C4-2B (cell line): ENCODE data around the gene ATPAF2.

Source experiments
- H3K27ac ChIP-seq: fragments of 450-650 bp; 2 replicates; pipeline ENCODE4 v1.5.1; 2017
- ZFX ChIP-seq: fragments of 450-650 bp; IDR thresholded peaks from 2 replicates; pipeline ENCODE4 v1.6.1; 2017
- TF ChIP-seq, protein P1 (sequence below): fragments of 450-650 bp; conservative IDR thresholded peaks from 2 replicates; pipeline ENCODE4 v1.5.1; 2017; ENCODE audit warnings: mild to moderate bottlenecking

ATPAF2 gene

DNA sequence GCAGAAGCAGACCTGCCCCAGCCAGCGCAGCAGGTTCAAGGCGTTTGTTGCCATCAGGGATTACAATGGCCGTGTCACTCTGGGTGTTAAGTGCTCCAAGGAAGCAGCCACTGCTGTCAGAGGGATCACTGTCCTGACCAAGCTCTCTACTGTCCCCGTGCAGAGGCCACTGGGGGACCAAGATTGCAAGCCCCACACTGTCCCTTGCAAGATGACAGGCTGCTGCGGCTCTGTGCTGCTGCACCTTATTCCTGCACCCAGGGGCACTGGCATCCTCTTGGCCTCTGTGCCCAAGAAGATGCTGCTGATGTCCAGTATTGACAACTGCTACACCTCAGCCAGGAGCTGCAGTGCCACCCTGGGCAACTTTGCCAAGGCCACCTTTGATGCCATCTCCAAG, 27.7 kb downstream of the ATPAF2 start:
- TF ChIP-seq ZFX, result no peak
- TF ChIP-seq, protein P1, sequence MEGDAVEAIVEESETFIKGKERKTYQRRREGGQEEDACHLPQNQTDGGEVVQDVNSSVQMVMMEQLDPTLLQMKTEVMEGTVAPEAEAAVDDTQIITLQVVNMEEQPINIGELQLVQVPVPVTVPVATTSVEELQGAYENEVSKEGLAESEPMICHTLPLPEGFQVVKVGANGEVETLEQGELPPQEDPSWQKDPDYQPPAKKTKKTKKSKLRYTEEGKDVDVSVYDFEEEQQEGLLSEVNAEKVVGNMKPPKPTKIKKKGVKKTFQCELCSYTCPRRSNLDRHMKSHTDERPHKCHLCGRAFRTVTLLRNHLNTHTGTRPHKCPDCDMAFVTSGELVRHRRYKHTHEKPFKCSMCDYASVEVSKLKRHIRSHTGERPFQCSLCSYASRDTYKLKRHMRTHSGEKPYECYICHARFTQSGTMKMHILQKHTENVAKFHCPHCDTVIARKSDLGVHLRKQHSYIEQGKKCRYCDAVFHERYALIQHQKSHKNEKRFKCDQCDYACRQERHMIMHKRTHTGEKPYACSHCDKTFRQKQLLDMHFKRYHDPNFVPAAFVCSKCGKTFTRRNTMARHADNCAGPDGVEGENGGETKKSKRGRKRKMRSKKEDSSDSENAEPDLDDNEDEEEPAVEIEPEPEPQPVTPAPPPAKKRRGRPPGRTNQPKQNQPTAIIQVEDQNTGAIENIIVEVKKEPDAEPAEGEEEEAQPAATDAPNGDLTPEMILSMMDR, result no peak
- no peak overlapping the region for H3K27ac ChIP-seq

DNA sequence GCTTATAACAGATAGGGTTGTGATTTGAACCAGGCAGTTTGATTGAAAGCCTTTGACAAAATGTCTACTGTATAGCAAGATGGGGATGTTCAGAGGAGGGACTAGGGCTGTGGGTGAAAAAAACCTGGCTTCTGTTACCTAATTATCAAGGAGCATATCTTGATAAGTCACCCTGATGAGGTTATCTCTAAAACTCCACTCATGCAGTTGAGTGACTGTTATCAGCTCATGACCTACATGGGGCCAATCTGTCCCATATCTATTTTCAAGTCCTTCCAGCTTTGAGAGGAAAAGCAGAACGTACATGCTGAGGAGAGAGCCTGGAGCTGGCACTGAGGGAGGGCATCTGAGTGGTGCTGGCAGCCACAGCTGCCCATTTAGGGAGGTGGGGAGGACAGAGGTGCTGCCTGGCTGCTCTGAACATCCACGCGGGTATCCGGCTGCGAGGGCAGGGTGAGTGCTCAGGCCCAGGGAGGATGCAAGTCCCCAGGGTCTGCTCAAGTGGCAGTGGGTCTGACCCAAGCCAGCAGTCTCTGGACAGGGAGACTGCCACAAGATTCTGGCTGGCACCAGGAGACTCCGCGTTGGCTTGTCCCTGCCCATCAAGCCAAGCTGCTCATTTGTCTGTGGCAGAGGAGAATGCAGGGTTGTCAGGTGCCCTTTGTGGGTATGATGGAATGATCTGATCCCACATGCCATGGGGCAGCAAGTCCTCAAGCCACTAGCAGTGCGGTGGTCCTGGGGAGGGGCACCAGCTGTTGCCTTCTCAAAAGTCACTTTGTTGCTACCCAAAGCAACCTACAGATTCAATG, 29.2 kb downstream of the ATPAF2 start:
- TF ChIP-seq, protein P1, result no peak
- TF ChIP-seq ZFX, result no peak
- no peak overlapping the region for H3K27ac ChIP-seq

DNA sequence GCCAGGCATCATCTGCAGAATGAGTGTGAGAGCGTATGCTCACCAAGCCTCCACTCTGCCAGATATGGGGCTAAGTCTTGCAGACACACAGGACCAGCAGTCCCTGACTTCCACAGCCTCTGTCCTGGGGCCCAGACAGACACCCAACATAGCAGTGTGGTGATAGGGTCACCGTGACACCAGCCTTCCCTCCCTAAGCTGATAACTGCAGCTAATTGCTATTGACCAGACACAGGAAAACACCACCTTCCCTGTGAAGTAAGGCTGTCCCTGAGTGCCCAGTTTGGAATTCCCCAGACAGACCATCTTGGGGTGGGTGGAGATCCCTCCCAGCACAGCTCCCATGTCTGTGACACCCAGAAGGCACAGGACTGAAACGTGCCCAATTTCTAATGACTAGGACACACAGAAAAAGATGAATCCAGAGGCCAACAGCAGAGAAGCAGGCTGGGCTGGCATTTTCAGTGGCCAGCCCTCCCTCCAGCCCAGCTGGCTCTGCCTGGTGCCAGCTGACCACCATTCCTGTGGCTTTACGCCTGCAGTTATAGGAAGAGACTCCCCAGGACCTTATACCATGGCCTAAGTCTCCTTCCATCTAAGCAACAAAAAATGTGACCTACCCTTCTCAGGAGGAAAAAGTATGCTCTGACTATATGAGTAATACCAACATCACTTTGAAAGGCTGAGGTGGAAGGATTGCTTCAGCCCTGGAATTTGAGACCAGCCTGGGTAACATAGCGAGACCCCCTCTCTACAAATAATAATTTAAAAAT, 30.3 kb downstream of the ATPAF2 start:
- TF ChIP-seq, protein P1, result no peak
- TF ChIP-seq ZFX, result no peak
- H3K27ac ChIP-seq, result no peak overlapping the region

DNA sequence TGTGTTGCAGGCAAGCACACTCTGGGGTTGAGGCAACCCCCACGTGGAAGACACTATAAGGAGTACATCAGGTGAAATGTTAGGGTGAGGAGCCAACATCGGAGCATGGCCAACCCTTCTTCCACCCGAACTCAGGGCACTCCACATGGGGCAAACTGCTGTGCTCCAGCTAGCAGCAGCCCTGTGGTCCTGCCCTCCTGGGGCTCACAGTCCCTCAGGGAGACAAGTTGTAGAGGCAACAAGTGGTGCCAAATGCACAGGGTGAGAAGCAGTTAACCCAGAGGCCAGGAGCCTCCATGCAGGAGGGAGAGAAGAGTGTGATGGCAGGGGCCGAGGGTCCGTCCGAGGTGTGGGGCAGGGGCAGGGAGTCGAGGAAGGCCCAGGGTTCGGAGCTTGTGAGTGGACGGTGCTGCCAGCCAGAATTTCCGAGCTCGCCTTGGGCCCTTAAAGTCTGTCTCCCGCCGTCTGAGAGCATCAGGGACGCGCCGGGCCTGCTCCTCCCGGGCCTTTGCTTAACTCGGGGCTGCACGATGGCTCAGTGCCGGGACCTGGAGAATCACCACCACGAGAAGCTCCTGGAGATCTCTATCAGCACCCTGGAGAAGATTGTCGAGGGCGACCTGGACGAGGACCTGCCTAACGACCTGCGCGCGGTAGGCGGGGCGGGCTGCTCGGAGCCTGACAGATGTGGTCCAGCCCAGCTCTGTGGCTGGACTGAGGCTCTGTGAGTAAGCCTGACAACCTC, 32.3 kb downstream of the ATPAF2 start:
- TF ChIP-seq ZFX, result no peak
- TF ChIP-seq, protein P1, result no peak

DNA sequence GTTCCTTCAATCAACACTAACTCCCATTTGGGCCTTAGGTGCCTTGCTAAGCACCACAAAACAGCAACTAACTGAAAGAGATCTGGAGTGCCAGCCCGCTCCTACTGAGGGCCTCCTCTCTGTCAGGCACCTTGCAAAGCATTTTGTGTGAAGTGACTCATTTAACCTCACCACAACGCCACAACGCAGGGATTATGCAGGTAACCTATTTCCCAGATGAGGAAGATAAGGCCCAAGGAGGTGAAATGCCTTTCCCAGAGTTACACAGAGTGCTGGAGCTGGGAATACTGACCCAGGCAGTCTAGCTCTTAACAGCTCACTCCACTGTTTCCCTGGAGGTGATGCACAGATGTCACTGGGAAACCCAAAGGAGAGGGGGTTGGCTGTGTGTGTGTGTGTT, 33.5 kb downstream of the ATPAF2 start:
- TF ChIP-seq ZFX, result no peak
- TF ChIP-seq, protein P1, result no peak

More for the DNA sequence above, 32.3 kb downstream of the ATPAF2 start:
- H3K27ac ChIP-seq, result no peak overlapping the region

DNA sequence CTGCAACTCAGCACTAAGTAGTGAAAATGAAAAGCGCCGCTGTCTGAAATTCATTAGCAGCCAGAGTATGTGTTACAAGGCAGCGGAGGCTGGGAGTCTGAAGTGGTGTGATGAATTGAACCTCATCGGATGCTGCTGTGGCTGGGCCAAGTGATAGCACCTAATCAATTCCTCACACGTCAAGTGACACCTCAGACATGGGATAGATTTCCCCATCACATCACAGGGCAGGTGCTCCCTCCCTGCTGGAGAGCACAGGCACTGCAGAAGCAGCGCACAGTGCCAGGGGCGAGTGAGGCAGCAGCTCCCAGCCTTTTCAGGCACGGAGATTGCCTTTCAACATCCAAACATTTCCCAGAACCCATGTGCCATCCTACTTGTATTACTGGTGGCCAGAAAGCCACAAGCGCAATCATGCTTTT, 34.1 kb downstream of the ATPAF2 start:
- H3K27ac ChIP-seq, result no peak overlapping the region
- no peak for TF ChIP-seq ZFX
- TF ChIP-seq, protein P1, result no peak; the same call in 1 of the 2 replicates

More for the DNA sequence above, 33.5 kb downstream of the ATPAF2 start:
- no peak overlapping the region for H3K27ac ChIP-seq
